HEK293T (cell line): ENCODE measurements around the gene DPH7.

ENCODE experiments used
- CTCF ChIA-PET: fragments of 350-600 bp; formaldehyde crosslinking; extraction: SDS; loops from one replicate; lab custom pipeline; 2021; ENCODE audit warnings: antibody characterized with exemption, inconsistent platforms; lab: Yijun Ruan, JAX
- POLR2A ChIA-PET: fragments of 350-600 bp; formaldehyde crosslinking; extraction: SDS; loops from one replicate; lab custom pipeline; 2020; ENCODE audit warnings: antibody characterized with exemption, inconsistent platforms; lab: Yijun Ruan, JAX
- DNase-seq: peaks from one replicate; pipeline ENCODE4 v3.0.0; 2012; ENCODE audit warnings: mixed read lengths; ENCODE audit errors: extremely low spot score
- ARNT ChIP-seq: fragments of 450-650 bp; IDR thresholded peaks from 2 replicates; pipeline ENCODE4 v1.6.1; 2017; ENCODE audit warnings: mild to moderate bottlenecking
- BHLHE40 ChIP-seq: fragments of 450-650 bp; IDR thresholded peaks from 2 replicates; pipeline ENCODE4 v1.6.1; 2016; ENCODE audit warnings: mild to moderate bottlenecking, moderate library complexity, borderline replicate concordance
- CTBP1 ChIP-seq: fragments of 450-650 bp; IDR thresholded peaks from 2 replicates; pipeline ENCODE4 v1.6.1; 2016; ENCODE audit warnings: borderline replicate concordance
- ELF4 ChIP-seq: fragments of 450-650 bp; IDR thresholded peaks from 2 replicates; pipeline ENCODE4 v1.6.1; 2017; ENCODE audit warnings: antibody characterized with exemption
- FOXA1 ChIP-seq: fragments of 450-650 bp; IDR thresholded peaks from 2 replicates; pipeline ENCODE4 v1.6.1; 2016; ENCODE audit warnings: mild to moderate bottlenecking
- FOXK2 ChIP-seq: fragments of 450-650 bp; IDR thresholded peaks from 2 replicates; pipeline ENCODE4 v1.6.1; 2016; ENCODE audit warnings: mild to moderate bottlenecking
- FOXM1 ChIP-seq: fragments of 450-650 bp; IDR thresholded peaks from 2 replicates; pipeline ENCODE4 v1.6.1; 2017; ENCODE audit warnings: mild to moderate bottlenecking, borderline replicate concordance
- HDGF ChIP-seq: fragments of 450-650 bp; IDR thresholded peaks from 2 replicates; pipeline ENCODE4 v1.6.1; 2017; ENCODE audit warnings: antibody characterized with exemption, borderline replicate concordance
- L3MBTL2 ChIP-seq: fragments of 450-650 bp; conservative IDR thresholded peaks from 2 replicates; pipeline ENCODE4 v1.6.1; 2016; ENCODE audit warnings: mild to moderate bottlenecking
- LEF1 ChIP-seq: fragments of 450-650 bp; IDR thresholded peaks from 2 replicates; pipeline ENCODE4 v1.6.1; 2017; ENCODE audit warnings: mild to moderate bottlenecking, borderline replicate concordance
- NFRKB ChIP-seq: fragments of 450-650 bp; IDR thresholded peaks from 2 replicates; pipeline ENCODE4 v1.6.1; 2016; ENCODE audit warnings: mild to moderate bottlenecking, moderate library complexity
- PKNOX1 ChIP-seq: fragments of 450-650 bp; IDR thresholded peaks from 2 replicates; pipeline ENCODE4 v1.6.1; 2016
- SP1 ChIP-seq: fragments of 450-650 bp; IDR thresholded peaks from 2 replicates; pipeline ENCODE4 v1.6.1; 2017
- SUZ12 ChIP-seq: fragments of 450-650 bp; IDR thresholded peaks from 2 replicates; pipeline ENCODE4 v1.6.1; 2016; ENCODE audit warnings: mild to moderate bottlenecking
- TARDBP ChIP-seq: fragments of 450-650 bp; IDR thresholded peaks from 2 replicates; pipeline ENCODE4 v1.6.1; 2016
- ZNF384 ChIP-seq: fragments of 450-650 bp; IDR thresholded peaks from 2 replicates; pipeline ENCODE4 v1.6.1; 2016

The DPH7 gene

DNA sequence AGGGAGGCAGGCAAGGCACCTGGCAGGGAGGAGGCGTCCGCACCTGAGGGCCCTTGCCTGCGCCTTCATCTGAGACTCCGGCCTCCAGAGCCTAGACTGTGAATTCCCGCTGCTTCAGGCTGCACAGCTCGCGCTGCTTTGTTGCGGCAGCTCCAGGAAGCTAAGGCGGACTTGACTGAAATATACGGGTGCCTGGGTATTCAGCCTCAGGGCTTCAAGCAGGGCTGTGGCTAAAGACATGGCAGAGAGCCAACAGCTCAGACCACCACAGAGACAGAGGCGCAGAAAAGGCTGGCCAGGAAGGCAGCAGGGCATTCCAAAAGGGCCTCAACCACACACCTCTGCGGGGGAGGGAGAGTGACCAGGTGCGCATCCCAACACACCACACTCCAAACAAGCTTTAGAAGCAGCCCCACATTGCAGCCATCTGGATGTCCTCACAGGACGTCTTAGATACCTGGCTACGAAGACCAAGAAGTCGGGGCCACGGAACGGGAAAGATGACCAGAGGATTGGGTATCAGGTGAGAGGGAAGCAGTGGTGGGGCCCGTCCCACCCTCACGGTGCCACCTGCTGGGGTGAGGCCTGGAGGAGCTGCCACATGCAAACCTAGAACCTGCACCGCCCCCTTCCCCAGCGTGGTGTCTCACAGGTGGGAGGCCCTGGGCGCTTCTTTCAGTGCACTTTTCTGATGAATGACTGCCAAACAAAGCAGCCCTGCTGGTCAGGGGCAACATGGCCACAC lies 1.7 kb upstream of the DPH7 start:
- ChIA-PET POLR2A (interaction anchor here (1.0 to 2.4 kb wide), 2 partner anchors 11 to 22 kb away, joined by 3 to 15 read pairs; partner anchors contain the start of gene ZMYND19), CTCF (interaction anchor here (1.8 kb wide), 1 partner anchor 23 kb away, joined by 6 read pairs; no protein-coding TSS in a partner anchor)
- TF ChIP-seq ZNF384 (no peak), TARDBP (no peak), BHLHE40 (no peak), L3MBTL2 (no peak), ARNT (no peak), SP1 (no peak), NFRKB (no peak), HDGF (no peak), LEF1 (no peak), PKNOX1 (no peak), FOXM1 (no peak)
- no peak for DNase-seq

DNA sequence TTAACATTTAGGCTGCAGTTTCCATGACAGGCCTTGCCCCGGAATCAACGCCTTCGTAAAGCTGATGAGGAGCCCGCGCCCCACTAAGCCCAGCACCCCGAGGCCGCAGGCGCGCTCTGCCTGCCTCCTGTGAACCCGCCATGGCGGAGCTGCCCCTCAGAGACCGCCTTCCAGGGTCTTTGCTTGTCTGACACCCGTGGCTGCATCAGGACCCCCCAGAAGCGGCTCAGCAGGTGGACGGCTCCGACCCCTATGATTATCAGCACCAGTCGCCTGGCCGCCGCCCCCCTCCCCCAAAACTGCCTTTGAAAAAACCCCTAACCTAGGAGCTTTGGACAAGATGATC lies 507 bp upstream of the DPH7 start:
- CTCF ChIA-PET: interaction anchor here (1.1 to 1.8 kb wide), 2 partner anchors 9 to 24 kb away, joined by 6 to 7 read pairs; no protein-coding TSS in a partner anchor
- POLR2A ChIA-PET: interaction anchor here (1.3 to 2.5 kb wide), 2 partner anchors 26 to 27 kb away, joined by 3 to 6 read pairs; partner anchors contain the start of genes ARRDC1 and MRPL41
- no peak for DNase-seq
- no peak for TF ChIP-seq ZNF384
- TF ChIP-seq FOXK2: no peak
- no peak for TF ChIP-seq FOXA1
- TF ChIP-seq FOXM1: no peak
- TF ChIP-seq LEF1: no peak
- TF ChIP-seq SUZ12: no peak
- TF ChIP-seq SP1: no peak
- TF ChIP-seq PKNOX1: no peak
- no peak for TF ChIP-seq CTBP1
- no peak for TF ChIP-seq L3MBTL2
- no peak for TF ChIP-seq HDGF
- TF ChIP-seq NFRKB: no peak
- no peak for TF ChIP-seq BHLHE40

DNA sequence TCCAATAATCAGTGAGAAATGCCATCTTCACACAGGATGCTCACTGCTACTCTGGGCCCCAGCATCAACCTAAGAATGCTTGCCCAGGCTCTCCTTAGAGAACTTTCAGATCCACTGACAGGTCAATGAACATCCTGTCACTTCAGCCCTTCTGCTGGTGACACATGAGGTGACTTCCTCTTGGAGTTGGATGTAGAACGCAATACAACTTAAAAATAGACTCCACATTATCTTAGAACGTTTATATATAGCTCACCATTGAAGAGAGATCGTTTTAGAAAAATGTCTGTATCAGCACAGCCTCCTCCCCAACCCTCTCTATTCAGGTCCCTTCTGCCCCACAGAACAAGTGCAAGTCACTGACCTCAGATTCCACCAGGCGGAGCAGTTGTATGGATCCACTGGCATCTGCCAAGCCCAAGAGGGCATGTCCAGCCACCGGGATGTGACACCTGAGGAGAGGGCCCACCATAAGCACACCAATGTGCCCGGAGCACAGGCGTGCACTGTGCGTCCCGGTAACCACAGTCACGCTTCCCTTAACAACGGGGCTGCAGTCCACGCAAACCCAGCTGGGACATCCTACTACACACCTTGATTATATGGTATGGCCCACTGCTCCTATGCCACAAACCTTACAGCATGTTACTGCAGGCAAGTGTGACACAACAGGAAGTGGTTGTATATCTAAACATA lies 2.9 kb downstream of the DPH7 start:
- POLR2A ChIA-PET: no interaction called here
- TF ChIP-seq FOXK2 (no peak), BHLHE40 (no peak), L3MBTL2 (no peak), FOXM1 (no peak), ELF4 (no peak), LEF1 (no peak), ARNT (no peak), NFRKB (no peak), ZNF384 (no peak), SUZ12 (no peak), CTBP1 (no peak), TARDBP (no peak), FOXA1 (no peak), PKNOX1 (no peak), HDGF (no peak), SP1 (no peak)
- CTCF ChIA-PET: no interaction called here
- no peak for DNase-seq

DNA sequence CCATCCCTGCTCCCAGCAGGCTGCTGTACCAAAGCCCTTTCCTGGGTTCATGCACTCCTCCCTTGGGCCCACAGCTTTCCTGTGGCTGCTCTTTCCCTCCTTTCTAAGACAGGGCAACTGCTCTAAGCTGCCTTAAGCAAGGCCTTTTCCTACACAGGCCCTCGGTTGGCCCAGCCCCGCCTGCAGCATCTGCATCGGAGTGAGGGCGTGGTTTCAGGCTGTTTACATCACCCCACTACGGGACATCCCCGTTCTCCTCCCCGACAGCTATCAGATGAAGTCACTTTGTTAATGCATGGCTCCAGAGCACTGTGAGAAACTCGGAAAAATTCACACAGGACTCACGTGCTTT lies 3.4 kb downstream of the DPH7 start:
- DNase-seq: no peak
- TF ChIP-seq CTBP1: no peak
- TF ChIP-seq FOXA1: no peak
- TF ChIP-seq ARNT: no peak
- TF ChIP-seq NFRKB: no peak
- no peak for TF ChIP-seq FOXK2
- TF ChIP-seq LEF1: no peak
- TF ChIP-seq PKNOX1: no peak
- TF ChIP-seq ZNF384: no peak
- TF ChIP-seq BHLHE40: no peak
- no peak for TF ChIP-seq SP1
- no peak for TF ChIP-seq ELF4
- TF ChIP-seq FOXM1: no peak
- TF ChIP-seq HDGF: no peak
- no peak for TF ChIP-seq L3MBTL2
- TF ChIP-seq SUZ12: no peak
- TF ChIP-seq TARDBP: no peak
- CTCF ChIA-PET: no interaction called here
- POLR2A ChIA-PET: no interaction called here

DNA sequence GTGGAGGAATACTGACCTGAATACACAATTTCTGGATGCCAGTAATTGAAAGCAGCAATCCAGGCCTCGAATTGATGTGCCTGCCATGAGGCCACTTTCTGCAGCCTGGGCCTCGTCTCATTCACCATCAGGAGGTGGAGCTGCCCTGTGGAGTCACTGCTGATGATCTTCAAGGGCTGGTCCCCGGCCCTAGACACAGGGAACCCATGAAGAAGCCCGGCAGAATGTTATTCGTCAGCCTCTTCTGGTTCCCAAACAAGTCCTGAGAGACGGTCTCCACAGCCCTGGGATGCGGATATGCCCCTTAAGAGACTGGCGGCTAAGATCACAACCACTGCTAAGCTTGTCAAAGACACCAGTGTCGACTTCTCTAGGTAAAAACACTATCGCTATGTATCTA lies 4.5 kb downstream of the DPH7 start:
- no peak for DNase-seq
- TF ChIP-seq NFRKB (no peak), ARNT (no peak), LEF1 (no peak), ZNF384 (no peak), HDGF (no peak), FOXK2 (no peak), PKNOX1 (no peak), SUZ12 (no peak), FOXM1 (no peak), L3MBTL2 (no peak), SP1 (no peak), ELF4 (no peak)
- ChIA-PET CTCF (no interaction called here), POLR2A (no interaction called here)
